Ramos (cell line): ENCODE results near the gene LDLRAP1.

Experiments used
- in situ Hi-C: fragments of 300-500 bp; cut with MboI; formaldehyde crosslinking; loops from one replicate; pipeline ENCODE4 v1.14.3; 2022; ENCODE audit warnings: low sequenced_read_pairs; ENCODE audit not compliant: unreplicated experiment

LDLRAP1 gene

GRCh38 chr1:25540750-25541342 is 2.6 kb upstream of the LDLRAP1 start:
- in situ Hi-C loops = no loop called here

- in situ Hi-C loops = no loop called here
Observed at GRCh38 chr1:25541425-25541824, 2.0 kb upstream of the LDLRAP1 start.

DNA sequence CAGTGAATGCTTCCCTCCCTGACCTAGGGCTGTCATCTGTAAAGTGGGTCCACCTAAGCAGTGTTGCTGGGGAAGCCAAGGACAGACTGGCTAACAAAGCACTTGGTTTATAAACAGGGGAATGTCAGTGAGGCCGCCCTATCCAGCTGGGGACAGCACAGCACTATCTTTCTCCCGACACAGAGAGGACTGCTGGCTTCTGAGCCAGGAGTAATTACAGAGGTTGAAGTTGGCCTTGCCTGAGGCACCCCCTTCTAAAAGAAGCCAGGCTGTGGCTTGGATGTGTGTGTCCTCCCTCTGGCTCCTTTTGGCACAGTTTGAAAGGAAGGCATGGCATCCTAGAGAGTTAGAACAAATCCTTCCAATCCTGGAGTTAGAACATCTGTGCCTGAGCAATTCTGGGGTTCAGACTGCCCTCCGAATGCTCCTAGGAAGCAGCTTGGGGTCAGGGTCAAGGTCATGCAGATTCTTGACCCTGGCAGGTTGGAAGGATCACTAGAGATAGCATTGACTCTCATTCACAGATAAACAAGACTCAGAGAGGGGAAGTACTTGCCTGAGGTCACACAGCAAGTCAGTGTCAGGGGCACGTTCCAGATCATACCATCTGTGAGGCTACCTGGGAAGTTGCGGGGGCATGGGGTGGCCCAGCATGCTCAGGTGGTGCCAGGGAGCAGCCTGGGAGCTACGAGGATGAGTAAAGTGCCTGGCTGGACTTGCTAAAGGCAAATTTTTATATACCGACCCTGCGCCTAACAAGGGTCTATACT is 1.3 kb upstream of the LDLRAP1 start:
- in situ Hi-C loops = no loop called here

DNA sequence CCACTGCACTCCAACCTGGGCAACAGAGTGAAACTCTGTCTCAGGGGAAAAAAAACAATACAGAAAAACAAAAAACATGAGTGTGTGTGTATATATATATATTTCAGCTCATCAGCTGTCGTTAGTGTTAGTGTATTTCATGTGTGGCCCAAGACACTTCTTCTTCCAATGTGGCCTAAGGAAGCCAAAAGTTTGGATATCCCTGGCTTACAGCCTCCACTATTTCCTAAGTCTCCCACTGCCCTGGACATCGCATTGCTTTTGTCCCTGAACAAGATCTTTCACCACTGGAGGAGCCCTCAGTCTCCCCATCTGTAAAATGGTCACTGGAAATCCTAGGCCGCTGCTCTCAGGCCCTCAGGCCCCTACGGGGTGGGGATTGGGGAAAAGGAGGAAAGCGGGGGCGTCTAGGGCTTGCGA is 391 bp upstream of the LDLRAP1 start:
- in situ Hi-C loops = no loop called here

- in situ Hi-C loops = no loop called here
Observed at GRCh38 chr1:25544243-25544764, 898 bp downstream of the LDLRAP1 start.

DNA sequence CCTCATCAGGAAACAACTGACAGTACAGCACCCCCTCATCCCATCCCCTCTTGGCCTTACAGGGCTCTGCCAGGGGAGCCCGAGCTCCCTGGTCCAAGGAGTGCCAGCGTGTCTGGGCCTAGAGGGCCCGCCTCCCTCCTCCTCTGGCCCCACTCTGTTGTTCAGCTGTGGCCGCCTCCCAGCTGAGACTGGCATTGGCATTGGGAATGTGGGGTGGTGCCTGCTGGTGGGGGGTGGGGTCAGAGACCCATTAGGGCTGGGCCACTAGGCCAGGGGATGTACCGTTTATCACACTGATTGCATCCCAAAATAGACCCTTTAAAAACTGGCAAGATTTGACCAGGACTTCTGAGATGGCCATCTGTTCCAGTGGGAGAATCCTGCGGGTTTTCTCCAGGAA is 1.4 kb downstream of the LDLRAP1 start:
- in situ Hi-C loops = no loop called here

DNA sequence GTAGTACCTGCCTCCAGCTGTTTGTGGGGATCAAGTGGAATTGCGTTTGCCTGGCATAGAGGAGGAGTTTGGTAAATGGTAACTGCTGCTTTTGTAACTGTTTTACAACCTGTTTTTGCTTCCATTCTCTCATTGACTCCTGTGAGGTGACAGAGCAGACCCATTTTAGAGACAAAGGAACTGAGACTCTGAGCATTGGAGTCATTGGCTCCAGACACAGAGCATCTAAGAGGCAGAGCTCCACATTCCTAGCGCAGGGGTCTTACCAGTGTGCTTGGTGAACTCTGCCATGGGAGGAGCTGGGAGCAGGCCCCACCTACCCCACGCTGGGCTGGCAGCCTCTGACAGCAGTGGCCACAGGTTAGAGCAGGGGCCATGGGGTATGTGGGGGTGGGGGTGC is 2.4 kb downstream of the LDLRAP1 start:
- in situ Hi-C loops = no loop called here

DNA sequence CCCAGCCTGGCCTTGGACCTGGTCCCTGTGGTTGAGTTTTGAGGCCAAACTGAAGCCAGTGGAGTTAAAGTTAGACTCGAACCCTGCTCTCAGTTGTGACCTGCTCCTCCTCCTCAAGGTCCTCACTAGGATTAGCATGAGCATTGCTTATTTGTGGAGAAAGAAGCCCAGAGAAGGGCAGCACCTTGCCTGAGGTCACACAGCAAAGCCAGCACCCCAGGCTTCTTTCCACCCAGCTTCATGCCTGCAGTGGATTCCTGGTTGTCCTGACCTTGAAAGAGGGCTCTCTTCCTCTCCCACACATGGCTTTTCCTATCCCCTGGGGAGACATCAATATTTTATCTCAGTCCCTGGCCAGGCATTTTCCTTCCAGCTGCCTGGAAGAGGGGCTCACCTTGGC is 2.8 kb downstream of the LDLRAP1 start:
- in situ Hi-C loops = no loop called here

- in situ Hi-C loops = no loop called here
Observed at GRCh38 chr1:25548601-25549000, 5.2 kb downstream of the LDLRAP1 start.

- in situ Hi-C loops = no loop called here
Observed at GRCh38 chr1:25549273-25550154, 6.1 kb downstream of the LDLRAP1 start.

GRCh38 chr1:25550155-25550506 is 6.7 kb downstream of the LDLRAP1 start:
- in situ Hi-C loops = no loop called here

DNA sequence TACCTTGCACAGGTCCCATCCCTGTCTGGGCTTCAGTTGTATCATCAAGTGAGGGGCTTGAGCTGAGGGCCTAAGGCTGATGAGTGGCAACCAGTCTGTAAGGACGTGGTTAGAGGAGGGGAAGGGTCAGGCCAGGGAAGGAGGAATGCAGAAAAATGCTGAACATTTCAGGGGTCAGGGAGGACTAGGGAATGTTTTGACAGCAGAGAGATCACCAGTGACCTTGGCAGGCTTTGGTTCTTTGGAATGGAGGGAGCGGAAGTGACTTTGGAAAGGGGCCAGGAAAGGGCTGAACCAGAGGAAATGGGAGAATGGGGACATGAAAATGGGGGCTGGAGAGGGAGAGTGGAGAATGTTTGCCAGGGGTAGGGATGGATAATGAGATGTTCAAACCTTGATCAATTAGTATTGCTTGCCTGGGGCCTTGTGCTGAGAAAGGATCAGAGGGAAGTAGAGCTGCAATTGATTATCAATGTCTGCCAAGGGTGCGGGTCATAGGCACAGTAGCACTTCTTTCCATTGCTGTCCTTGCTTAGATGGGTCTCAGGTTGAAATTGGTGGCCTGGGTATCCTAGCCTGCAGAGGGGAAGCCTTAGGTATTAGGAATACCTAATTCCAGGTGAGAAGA is 7.4 kb downstream of the LDLRAP1 start:
- in situ Hi-C loops = no loop called here

GRCh38 chr1:25553749-25554429 is 10.5 kb downstream of the LDLRAP1 start:
- in situ Hi-C loops = no loop called here

DNA sequence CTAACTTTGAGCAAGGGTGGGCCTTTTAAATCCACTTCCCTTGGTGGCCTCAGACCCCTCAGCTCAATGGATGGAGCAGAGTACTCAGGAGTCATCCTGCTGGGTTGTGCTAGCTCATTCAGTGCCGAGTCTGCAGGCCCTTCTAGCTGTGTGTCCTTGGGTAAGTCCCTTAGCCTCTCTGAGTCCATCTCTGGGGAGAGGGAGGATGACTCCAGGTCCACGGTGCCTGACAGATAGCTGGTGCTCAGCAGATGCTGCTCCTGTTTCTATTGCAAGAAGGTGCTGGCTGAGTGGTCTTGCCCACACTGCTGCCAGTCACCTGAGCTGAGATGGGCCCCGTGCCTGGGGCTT is 11.0 kb downstream of the LDLRAP1 start:
- in situ Hi-C loops = no loop called here

- in situ Hi-C loops = no loop called here
Observed at GRCh38 chr1:25554886-25555752, 11.7 kb downstream of the LDLRAP1 start.

- in situ Hi-C loops = no loop called here
Observed at GRCh38 chr1:25555753-25556092, 12.3 kb downstream of the LDLRAP1 start.

GRCh38 chr1:25556132-25556670 is 12.8 kb downstream of the LDLRAP1 start:
- in situ Hi-C loops = no loop called here

DNA sequence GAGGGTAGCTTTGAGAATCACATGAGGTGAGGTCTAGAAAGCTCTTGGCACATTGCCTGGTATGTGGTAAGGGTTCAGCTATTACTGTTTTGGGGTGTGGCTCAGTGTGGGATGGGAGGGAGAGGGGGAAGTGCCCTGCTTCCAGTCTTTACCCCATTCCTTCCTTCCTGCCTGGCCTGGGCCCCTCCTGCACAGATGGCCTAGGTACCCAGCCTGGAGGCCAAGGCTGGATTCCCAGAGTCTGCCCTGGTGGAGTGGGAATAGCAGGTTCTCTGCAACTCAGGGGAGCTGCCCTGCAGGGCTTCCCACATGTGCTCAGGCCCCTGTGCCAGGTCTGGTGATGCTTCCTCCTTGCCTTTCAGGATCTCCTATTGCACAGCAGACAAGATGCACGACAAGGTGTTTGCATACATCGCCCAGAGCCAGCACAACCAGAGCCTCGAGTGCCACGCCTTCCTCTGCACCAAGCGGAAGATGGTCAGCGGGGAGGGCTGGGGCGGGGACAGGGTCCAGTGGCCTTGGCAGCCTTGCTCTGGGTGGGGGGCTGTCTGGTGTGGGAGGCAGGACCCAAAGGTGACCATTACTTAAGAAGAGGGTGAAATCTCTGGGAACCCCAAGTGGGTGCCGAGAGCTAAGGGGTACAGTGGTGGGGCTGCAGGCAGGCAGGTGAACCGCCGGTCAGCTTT is 13.5 kb downstream of the LDLRAP1 start:
- in situ Hi-C loops = no loop called here
